ENCODE measurements around the gene AP2A1.

DNA sequence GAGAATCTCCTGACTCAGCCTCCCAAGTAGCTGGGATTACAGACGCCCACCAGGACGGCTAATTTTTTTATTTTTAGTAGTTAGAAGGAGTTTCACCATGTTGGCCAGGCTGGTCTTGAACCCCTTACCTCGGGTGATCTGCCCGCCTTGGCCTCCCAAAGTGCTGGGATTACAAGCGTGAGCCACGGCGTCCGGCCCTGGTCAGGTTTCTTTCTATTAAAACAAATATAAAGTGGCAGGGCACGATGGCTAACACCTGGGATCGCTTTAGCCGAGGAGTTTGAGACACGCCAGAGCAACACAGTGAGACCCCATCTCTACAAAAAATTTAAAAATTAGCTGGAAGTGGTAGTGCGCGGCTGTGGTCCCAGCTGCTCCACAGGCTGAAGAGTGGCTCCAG lies 49.8 kb downstream of the AP2A1 start:
- TF ChIP-seq, protein P1, sequence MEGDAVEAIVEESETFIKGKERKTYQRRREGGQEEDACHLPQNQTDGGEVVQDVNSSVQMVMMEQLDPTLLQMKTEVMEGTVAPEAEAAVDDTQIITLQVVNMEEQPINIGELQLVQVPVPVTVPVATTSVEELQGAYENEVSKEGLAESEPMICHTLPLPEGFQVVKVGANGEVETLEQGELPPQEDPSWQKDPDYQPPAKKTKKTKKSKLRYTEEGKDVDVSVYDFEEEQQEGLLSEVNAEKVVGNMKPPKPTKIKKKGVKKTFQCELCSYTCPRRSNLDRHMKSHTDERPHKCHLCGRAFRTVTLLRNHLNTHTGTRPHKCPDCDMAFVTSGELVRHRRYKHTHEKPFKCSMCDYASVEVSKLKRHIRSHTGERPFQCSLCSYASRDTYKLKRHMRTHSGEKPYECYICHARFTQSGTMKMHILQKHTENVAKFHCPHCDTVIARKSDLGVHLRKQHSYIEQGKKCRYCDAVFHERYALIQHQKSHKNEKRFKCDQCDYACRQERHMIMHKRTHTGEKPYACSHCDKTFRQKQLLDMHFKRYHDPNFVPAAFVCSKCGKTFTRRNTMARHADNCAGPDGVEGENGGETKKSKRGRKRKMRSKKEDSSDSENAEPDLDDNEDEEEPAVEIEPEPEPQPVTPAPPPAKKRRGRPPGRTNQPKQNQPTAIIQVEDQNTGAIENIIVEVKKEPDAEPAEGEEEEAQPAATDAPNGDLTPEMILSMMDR (IDR thresholded peaks at IDR 0.05), result no peak
- no peak for TF ChIP-seq ZFX (IDR thresholded peaks at IDR 0.05; ENCODE audit: borderline replicate concordance)
